Astrocyte (in vitro differentiated cells and primary cell): ENCODE measurements around the gene TROAP.
"Not testable (repeated sequence)": the region's sequence is repeated elsewhere in the genome, so short reads cannot be mapped to it uniquely, and the experiment has no call there.

Experiments used
- CTCF ChIP-seq: IDR thresholded peaks from 2 replicates; pipeline ENCODE4 v1.5.1; 2011; ENCODE audit warnings: low read depth, mild to moderate bottlenecking, inconsistent platforms, low read length, moderate library complexity; ENCODE audit not compliant: insufficient read depth
- EZH2 ChIP-seq: IDR thresholded peaks from 2 replicates; pipeline ENCODE4 v1.6.1; 2012; ENCODE audit warnings: mild to moderate bottlenecking, low read length, inconsistent platforms; ENCODE audit not compliant: insufficient read depth

GRCh38 chr12:49310451-49311000 is 12.5 kb upstream of the TROAP start:
- TF ChIP-seq CTCF, EZH2: not testable (repeated sequence)
